SW480 (cell line): ENCODE measurements around the gene GVQW3.
A peak's percentile ranks its signal among the peaks of the same experiment; 100 is the strongest.

Experiments used
- DNase-seq: peaks from one replicate; pipeline ENCODE4 v3.0.0-alpha.2; 2016; ENCODE audit warnings: low spot score

Gene GVQW3

GRCh38 chr11:76445121-76446084 lies 64.3 kb downstream of the GVQW3 start:
- peak; percentile 74 for DNase-seq

DNA sequence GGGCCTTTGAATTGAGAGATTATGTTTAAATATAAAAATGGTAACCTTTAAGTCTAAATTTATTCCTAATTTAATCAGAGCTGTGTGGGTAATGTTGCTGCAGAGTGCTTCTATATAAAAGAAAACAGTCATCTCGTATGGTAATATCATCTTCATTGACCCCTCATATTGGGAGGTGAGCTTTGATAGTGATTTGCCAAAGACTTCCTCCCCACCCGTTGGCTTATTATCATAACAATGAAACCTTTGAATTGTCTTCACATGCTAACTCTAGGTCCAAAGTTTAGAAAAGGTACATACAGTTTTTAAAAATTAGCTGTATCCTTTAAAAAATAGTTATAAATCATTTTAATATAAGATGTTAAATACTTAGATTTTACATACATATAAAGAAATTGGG lies 67.4 kb downstream of the GVQW3 start:
- DNase-seq = no peak

- DNase-seq = no peak
Measured at GRCh38 chr11:76453248-76453647, 72.1 kb downstream of the GVQW3 start.

GRCh38 chr11:76455331-76455730 lies 74.2 kb downstream of the GVQW3 start:
- no peak for DNase-seq

GRCh38 chr11:76455931-76456330 lies 74.8 kb downstream of the GVQW3 start:
- no peak for DNase-seq

GRCh38 chr11:76456571-76456970 lies 75.4 kb downstream of the GVQW3 start:
- DNase-seq = no peak
